ENCODE measurements around the gene NUTF2.
A peak's percentile ranks its signal among the peaks of the same experiment; 100 is the strongest.

NUTF2 gene

DNA sequence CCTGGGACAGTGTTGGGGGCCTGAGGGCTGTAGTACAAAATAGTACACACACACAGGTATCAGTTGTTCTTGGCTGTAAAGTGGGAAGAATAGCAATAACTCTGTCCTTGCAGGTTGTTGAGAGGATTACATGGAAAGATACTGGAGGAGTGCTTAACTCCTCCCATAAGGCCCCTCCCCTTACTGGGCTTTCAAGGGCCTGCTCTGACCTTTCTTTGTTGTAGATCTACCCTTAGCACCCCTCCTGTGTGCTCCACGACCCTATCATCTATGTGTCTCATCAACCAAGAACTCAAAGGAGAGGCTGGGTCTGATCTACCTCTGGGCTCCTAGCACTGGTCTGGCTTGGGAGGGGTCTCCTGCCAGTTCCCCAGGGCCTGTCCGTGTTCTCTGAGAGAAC lies 17.9 kb downstream of the NUTF2 start:
- H3K4me1 ChIP-seq (ENCODE audit: control insufficient read depth, insufficient read depth, low read length, poor library complexity, severe bottlenecking): peaks cover 17% of the 10 kb centered on the region
- H3K36me3 ChIP-seq (ENCODE audit: control insufficient read depth, insufficient read depth, low read length): peaks cover 93% of the 10 kb centered on the region
- H3K4me3 ChIP-seq (ENCODE audit: extremely low read depth, insufficient read depth, low read length, poor library complexity, severe bottlenecking): no peak overlapping the region
- no peak overlapping the region for H3K27ac ChIP-seq (ENCODE audit: low read depth, low read length, severe bottlenecking)
- WGBS, 2 experiments (ENCODE audit: insufficient coverage in 2 of 2): 88 to 93% methylated on average over 1 to 2 of the region's 2 CpGs
- no peaks in the 10 kb centered on the region for H3K9me3 ChIP-seq (ENCODE audit: control insufficient read depth, low read length)

DNA sequence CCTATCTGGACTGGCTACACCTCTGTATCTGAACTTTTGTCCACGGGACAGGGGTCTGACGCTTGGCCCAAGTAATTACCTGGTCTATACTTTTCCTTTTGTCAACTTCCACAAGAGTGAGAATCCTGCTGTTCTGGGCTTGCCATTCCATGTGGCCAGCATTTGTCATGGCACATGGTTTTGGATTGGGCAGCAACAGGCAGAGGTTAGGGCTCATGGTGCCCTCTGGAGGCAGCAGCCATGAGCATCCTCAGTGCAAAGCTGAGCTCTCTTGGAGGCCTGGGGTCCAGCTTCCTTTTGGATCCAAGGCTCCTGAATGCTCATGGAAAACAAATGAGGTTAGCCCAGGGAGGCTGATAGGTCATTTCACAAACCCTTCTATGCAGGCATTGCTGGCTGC lies 18.6 kb downstream of the NUTF2 start:
- 100% methylated on average over 2 of the region's 2 CpGs for WGBS, 2 experiments (ENCODE audit: insufficient coverage in 2 of 2)
- Histone ChIP-seq H3K9me3 (ENCODE audit: control insufficient read depth, low read length) (no peaks in the 10 kb centered on the region), H3K36me3 (ENCODE audit: control insufficient read depth, insufficient read depth, low read length) (peaks cover 95% of the 10 kb centered on the region), H3K4me3 (ENCODE audit: extremely low read depth, insufficient read depth, low read length, poor library complexity, severe bottlenecking) (no peak overlapping the region), H3K4me1 (ENCODE audit: control insufficient read depth, insufficient read depth, low read length, poor library complexity, severe bottlenecking) (peaks cover 17% of the 10 kb centered on the region), H3K27ac (ENCODE audit: low read depth, low read length, severe bottlenecking) (no peak overlapping the region)

DNA sequence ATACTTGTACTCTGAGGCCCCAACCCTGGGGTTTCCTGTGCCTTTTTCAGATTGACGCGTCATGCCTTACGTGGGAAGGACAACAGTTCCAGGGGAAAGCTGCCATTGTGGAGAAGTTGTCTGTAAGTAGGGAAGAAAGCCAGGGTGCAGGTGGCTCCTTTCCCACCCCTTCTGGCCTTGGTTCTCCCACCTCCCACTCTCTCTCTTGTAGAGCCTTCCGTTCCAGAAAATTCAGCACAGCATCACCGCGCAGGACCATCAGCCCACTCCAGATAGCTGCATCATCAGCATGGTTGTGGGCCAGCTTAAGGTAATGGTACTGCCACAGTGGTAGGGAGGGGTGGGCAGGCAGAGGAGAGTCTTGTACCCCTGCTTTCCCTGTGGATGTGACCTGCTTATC lies 21.6 kb downstream of the NUTF2 start:
- no peak overlapping the region for H3K4me3 ChIP-seq (ENCODE audit: extremely low read depth, insufficient read depth, low read length, poor library complexity, severe bottlenecking)
- H3K9me3 ChIP-seq (ENCODE audit: control insufficient read depth, low read length): no peaks in the 10 kb centered on the region
- peaks cover under 1% of the 10 kb centered on the region for H3K4me1 ChIP-seq (ENCODE audit: control insufficient read depth, insufficient read depth, low read length, poor library complexity, severe bottlenecking)
- H3K36me3 ChIP-seq (ENCODE audit: control insufficient read depth, insufficient read depth, low read length): peaks cover 87% of the 10 kb centered on the region
- no peak overlapping the region for H3K27ac ChIP-seq (ENCODE audit: low read depth, low read length, severe bottlenecking)
- WGBS, 2 experiments (ENCODE audit: insufficient coverage in 2 of 2): 100% methylated on average over 1 to 2 of the region's 6 CpGs

DNA sequence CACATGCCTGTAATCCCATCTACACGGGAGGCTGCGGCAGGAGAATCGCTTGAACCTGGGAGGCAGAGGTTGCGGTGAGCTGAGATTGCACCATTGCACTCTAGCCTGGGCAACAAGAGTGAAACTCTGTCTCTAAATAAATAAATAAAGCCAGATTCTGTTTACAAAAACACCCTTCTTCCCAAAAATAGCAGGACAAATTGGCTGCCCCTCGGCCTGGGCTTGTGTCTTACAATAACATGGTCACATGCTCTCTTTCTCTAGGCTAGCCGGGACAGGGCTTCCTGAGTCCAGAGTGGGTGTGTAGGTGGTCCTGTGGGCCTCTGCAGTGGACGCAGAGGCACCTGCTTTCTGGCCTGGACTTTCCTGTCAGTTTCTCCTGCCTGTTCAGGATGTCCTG lies 22.9 kb downstream of the NUTF2 start:
- H3K4me1 ChIP-seq (ENCODE audit: control insufficient read depth, insufficient read depth, low read length, poor library complexity, severe bottlenecking): peaks cover 7% of the 10 kb centered on the region
- no peak overlapping the region for H3K27ac ChIP-seq (ENCODE audit: low read depth, low read length, severe bottlenecking)
- H3K9me3 ChIP-seq (ENCODE audit: control insufficient read depth, low read length): no peaks in the 10 kb centered on the region
- H3K4me3 ChIP-seq (ENCODE audit: extremely low read depth, insufficient read depth, low read length, poor library complexity, severe bottlenecking): no peak overlapping the region
- peaks cover 76% of the 10 kb centered on the region for H3K36me3 ChIP-seq (ENCODE audit: control insufficient read depth, insufficient read depth, low read length)
- 87 to 97% methylated on average over 6 to 7 of the region's 7 CpGs for WGBS, 2 experiments (ENCODE audit: insufficient coverage in 2 of 2)

DNA sequence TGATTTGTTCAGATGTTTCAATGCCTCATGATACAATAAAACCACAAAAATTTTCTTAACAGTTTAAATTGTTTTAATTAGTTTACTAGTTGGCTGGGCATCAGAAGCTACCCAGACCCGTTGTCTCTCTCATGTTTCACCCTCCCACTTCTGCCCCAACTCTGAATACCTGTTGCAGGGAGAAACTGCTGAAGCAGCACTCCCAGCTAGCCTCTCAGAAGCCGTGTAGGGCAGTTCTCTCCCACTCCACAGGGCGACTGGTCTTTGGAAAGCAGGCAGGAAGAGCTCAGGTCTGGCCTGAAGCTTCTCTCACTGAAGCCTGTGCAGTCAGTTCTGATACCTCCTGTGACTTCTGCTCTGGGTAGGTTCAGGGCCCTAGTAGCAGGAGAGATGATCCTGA lies 24.5 kb downstream of the NUTF2 start:
- H3K27ac ChIP-seq (ENCODE audit: low read depth, low read length, severe bottlenecking): no peak overlapping the region
- H3K9me3 ChIP-seq (ENCODE audit: control insufficient read depth, low read length): no peaks in the 10 kb centered on the region
- peaks cover 74% of the 10 kb centered on the region for H3K36me3 ChIP-seq (ENCODE audit: control insufficient read depth, insufficient read depth, low read length)
- WGBS, 2 experiments (ENCODE audit: insufficient coverage in 2 of 2): 95% methylated on average over 2 of the region's 3 CpGs; no CpG with 5 or more reads in 1 of the 2 experiments
- H3K4me1 ChIP-seq (ENCODE audit: control insufficient read depth, insufficient read depth, low read length, poor library complexity, severe bottlenecking): peaks cover 7% of the 10 kb centered on the region
- no peak overlapping the region for H3K4me3 ChIP-seq (ENCODE audit: extremely low read depth, insufficient read depth, low read length, poor library complexity, severe bottlenecking)

DNA sequence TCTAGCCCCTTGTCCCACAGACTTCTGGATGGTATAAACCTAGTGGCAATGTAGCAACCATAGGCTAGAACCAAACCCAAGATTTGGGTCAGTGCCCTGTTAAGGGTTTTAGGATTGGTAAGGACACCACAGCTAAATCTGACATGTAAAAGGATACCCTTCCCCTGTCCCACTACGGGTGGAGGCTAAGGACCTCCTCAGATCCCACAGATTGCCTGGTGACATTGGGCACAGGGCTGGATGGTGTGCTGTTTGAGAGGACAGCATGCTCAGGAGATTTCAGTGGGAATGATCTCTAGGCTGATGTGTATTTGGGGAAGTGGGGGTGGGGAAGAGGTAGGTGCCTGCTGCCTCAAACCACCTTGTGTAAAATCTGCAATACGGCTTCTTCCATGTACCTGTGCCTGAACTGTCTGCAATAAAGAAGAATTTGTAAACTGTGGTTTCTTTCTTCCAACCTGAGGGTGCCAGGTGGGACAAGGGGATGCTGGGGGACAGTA lies 25.4 kb downstream of the NUTF2 start:
- H3K9me3 ChIP-seq (ENCODE audit: control insufficient read depth, low read length): no peaks in the 10 kb centered on the region
- WGBS, 2 experiments (ENCODE audit: insufficient coverage in 2 of 2): 92 to 100% methylated on average over 1 of the region's 2 CpGs
- H3K27ac ChIP-seq (ENCODE audit: low read depth, low read length, severe bottlenecking): peak overlapping the region; percentile 64
- peak overlapping the region; percentile 79 for H3K4me3 ChIP-seq (ENCODE audit: extremely low read depth, insufficient read depth, low read length, poor library complexity, severe bottlenecking)
- peaks cover 74% of the 10 kb centered on the region for H3K36me3 ChIP-seq (ENCODE audit: control insufficient read depth, insufficient read depth, low read length)
- peaks cover 7% of the 10 kb centered on the region for H3K4me1 ChIP-seq (ENCODE audit: control insufficient read depth, insufficient read depth, low read length, poor library complexity, severe bottlenecking)

DNA sequence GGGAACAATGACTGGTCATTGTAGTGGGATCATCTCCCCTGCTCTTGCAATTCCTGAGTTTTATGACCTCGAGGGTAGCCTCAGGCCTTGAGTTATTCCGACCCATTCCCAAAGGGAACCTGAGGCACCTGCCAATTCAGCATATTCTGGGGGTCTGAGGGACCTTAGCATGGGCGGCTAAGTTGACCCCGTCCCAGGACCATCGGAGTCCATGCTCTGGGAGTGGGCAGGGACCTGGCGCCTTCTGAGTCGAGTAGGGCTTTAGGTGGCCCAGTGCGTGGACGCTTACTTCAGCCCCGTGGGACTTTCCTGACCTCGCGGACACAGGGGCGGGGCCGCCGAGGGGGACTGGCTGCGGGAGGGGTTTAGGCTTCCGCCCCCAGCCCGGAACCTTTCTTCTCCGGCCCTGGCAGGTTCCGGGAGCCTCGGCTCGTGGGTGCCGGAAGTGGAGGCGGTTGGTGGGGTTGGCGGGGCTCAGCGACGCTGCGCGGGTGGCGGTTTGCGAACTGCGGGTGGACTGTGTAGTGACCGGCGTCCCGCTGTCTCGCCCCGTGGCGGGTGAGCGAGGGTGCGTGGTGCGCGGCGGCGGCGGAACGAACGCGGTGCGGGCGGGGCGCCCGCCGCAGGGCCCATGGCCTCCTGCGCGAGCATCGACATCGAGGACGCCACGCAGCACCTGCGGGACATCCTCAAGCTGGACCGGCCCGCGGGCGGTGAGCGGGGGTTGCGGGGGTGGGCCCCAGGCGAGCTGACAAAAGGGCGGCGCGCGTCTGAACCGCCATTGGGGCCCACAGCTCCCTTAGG lies 26.1 kb downstream of the NUTF2 start, which contains the start of gene EDC4:
TSS of gene EDC4 (plus strand) at position 422 of the 804 bp plus-strand sequence. CDS start at position 632, 210 bp downstream.
- Histone ChIP-seq H3K4me1 (ENCODE audit: control insufficient read depth, insufficient read depth, low read length, poor library complexity, severe bottlenecking) (peaks cover 7% of the 10 kb centered on the region), H3K4me3 (ENCODE audit: extremely low read depth, insufficient read depth, low read length, poor library complexity, severe bottlenecking) (peak within 1 kb of the TSS; percentile 79), H3K27ac (ENCODE audit: low read depth, low read length, severe bottlenecking) (peak within 1 kb of the TSS; percentile 64), H3K36me3 (ENCODE audit: control insufficient read depth, insufficient read depth, low read length) (peaks cover 74% of the 10 kb centered on the region), H3K9me3 (ENCODE audit: control insufficient read depth, low read length) (no peaks in the 10 kb centered on the region)
- 7% methylated on average over 43 to 66 of the region's 72 CpGs for WGBS, 2 experiments (ENCODE audit: insufficient coverage in 2 of 2)

DNA sequence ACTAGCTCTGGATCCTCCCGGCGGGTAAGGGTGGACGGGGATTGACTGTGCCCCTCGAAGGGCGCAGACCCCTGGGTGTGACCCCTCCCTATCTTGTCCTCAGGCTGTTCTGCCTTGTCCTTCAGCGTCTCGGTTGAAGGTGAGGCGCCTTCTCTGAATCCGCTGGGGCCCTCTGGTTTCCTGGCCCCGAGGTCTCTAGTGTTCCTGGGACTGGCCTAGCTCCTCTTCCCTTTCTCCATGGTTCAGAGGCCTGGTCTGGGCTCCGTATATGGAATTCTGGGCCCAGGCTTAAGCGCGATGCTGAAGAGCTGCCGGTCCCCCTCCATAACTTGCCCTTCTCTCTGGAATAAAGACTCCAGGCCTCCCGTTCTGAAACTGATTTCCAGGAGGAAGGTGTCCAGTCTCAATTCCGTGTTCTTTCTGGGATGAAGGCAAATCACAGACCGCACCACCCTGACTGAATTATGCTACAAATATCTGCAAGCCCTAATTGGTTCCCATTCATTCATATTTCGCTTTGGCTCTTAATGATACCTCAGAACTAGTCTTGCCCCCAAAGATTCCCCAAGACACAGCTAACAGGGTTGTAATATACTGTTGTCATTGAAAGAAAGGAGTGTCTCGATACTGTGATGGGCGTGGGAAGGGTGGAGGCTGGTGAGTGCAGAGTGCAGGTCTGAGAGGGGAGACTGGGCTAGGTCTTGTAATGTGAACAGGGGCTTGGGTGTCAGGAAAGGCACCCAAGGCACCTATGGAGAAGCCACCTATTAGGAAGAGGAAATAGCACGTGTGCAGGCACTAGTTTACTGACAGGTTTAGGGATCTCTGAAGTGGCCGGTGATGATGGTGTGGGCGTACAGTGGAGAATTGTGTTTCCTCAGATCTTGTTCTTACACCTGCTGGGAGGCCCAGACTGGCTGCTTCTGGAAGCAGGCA lies 27.0 kb downstream of the NUTF2 start:
- peaks cover 74% of the 10 kb centered on the region for H3K36me3 ChIP-seq (ENCODE audit: control insufficient read depth, insufficient read depth, low read length)
- WGBS, 2 experiments (ENCODE audit: insufficient coverage in 2 of 2): 24 to 27% methylated on average over 19 to 22 of the region's 23 CpGs
- peak overlapping the region; percentile 79 for H3K4me3 ChIP-seq (ENCODE audit: extremely low read depth, insufficient read depth, low read length, poor library complexity, severe bottlenecking)
- H3K9me3 ChIP-seq (ENCODE audit: control insufficient read depth, low read length): no peaks in the 10 kb centered on the region
- H3K27ac ChIP-seq (ENCODE audit: low read depth, low read length, severe bottlenecking): peak overlapping the region; percentile 64
- H3K4me1 ChIP-seq (ENCODE audit: control insufficient read depth, insufficient read depth, low read length, poor library complexity, severe bottlenecking): peaks cover 7% of the 10 kb centered on the region

DNA sequence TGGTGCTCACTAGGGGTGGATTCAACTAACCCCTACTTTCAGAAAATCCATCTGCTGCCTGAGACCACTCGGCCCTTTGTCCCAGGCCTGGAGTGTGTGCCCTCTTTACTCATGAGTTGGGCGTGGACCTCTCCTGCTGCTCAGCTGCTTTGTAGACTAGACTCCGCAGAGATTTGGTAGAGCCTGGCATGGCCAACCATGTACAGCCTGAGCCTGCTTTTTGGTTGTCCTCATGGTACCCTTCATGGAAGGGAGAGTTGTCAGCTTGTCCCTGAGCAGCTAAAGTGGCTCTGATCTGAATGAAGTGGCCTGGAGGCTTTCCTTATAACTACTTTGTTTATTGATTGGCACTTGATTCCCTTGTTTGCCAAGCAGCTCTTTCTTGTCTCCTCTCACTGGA lies 27.6 kb downstream of the NUTF2 start:
- Histone ChIP-seq H3K9me3 (ENCODE audit: control insufficient read depth, low read length) (no peaks in the 10 kb centered on the region), H3K4me1 (ENCODE audit: control insufficient read depth, insufficient read depth, low read length, poor library complexity, severe bottlenecking) (peaks cover 7% of the 10 kb centered on the region), H3K4me3 (ENCODE audit: extremely low read depth, insufficient read depth, low read length, poor library complexity, severe bottlenecking) (peak overlapping the region; percentile 79), H3K27ac (ENCODE audit: low read depth, low read length, severe bottlenecking) (no peak overlapping the region), H3K36me3 (ENCODE audit: control insufficient read depth, insufficient read depth, low read length) (peaks cover 74% of the 10 kb centered on the region)
- 96 to 100% methylated on average over 3 of the region's 3 CpGs for WGBS, 2 experiments (ENCODE audit: insufficient coverage in 2 of 2)

DNA sequence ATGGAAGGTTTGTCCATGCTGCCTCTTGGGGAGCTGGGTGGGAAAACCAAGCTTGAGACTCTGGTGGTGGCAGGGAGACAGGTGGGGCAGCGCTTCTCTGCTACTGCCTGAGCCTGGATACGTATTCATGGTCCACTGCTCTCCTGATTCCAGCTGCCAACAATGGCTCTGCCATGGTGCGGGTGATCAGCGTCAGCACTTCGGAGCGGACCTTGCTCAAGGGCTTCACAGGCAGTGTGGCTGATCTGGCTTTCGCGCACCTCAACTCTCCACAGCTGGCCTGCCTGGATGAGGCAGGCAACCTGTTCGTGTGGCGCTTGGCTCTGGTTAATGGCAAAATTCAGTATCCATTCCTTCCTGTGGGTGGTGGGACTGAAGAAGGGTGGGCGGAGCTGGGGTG lies 30.3 kb downstream of the NUTF2 start:
- Histone ChIP-seq H3K4me3 (ENCODE audit: extremely low read depth, insufficient read depth, low read length, poor library complexity, severe bottlenecking) (no peak overlapping the region), H3K36me3 (ENCODE audit: control insufficient read depth, insufficient read depth, low read length) (peaks cover 73% of the 10 kb centered on the region), H3K4me1 (ENCODE audit: control insufficient read depth, insufficient read depth, low read length, poor library complexity, severe bottlenecking) (peaks cover 7% of the 10 kb centered on the region), H3K9me3 (ENCODE audit: control insufficient read depth, low read length) (no peaks in the 10 kb centered on the region), H3K27ac (ENCODE audit: low read depth, low read length, severe bottlenecking) (no peak overlapping the region)
- 99 to 100% methylated on average over 8 to 11 of the region's 11 CpGs for WGBS, 2 experiments (ENCODE audit: insufficient coverage in 2 of 2)
